Measurements from ENCODE around the gene ARSA. TPM values are rescaled to one million over a fixed set of nuclear protein-coding genes. Genes with fewer than 3 reads are reported as not detected.

ARSA gene
- total and polyA plus RNA-seq, 2 donors (not counting 3 experiments of a cell fraction or from before 2014, with no cell fraction given) = 22.3 to 33.6 TPM

DNA sequence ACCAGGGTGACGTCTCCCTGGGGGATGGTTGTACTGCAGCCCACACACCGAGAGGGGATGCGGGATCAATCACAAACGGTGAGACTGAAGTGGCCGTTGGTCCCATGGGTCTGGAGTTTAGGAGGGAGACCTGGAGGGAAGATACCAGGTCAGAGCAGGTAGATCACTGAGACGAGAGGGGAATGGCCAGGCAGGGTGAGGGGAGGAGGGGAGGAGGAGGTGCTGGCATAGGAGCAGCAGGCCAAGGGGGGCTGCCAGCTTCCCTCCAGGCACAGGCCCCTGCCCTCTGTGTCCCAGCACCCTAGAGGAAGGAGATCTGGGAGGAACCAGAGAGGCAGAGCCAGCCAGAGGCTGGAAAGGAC lies 20.3 kb downstream of the ARSA start:
- Histone ChIP-seq H3K79me2 (ENCODE audit: control insufficient read depth, insufficient read depth, low read length) (no peaks in the 10 kb centered on the region), H3K4me3 (replicated peaks in 1 of 3; ENCODE audit: insufficient read depth in 1 of 3, low read depth in 1 of 3, low read length in 3 of 3) (no peak overlapping the region), H3K9me1 (replicated peaks; ENCODE audit: control insufficient read depth, extremely low read depth, insufficient read depth, low read length) (no peaks in the 10 kb centered on the region), H3K27me3 (ENCODE audit: control insufficient read depth in 2 of 2, insufficient read depth in 2 of 2, low read length in 2 of 2) (peaks cover 18 to 26% of the 10 kb centered on the region in 2 experiments), H4K20me1 (replicated peaks; ENCODE audit: control insufficient read depth, extremely low read depth, insufficient read depth, low read length) (no peaks in the 10 kb centered on the region), H3K4me2 (ENCODE audit: insufficient read depth, low read length) (no peak overlapping the region), H2AFZ (ENCODE audit: low read depth, low read length) (no peak overlapping the region), H3K36me3 (ENCODE audit: control insufficient read depth in 2 of 2, extremely low read depth in 1 of 2, insufficient read depth in 2 of 2, low read length in 2 of 2) (no peaks in the 10 kb centered on the region), H3K4me1 (ENCODE audit: control insufficient read depth, extremely low read depth, insufficient read depth, low read length) (no peaks in the 10 kb centered on the region), H3K27ac (ENCODE audit: insufficient read depth, low read depth, low read length) (no peak overlapping the region), H3K9me3 (replicated peaks; ENCODE audit: control insufficient read depth, insufficient read depth, low read length) (no peaks in the 10 kb centered on the region), H3K9ac (replicated peaks; ENCODE audit: extremely low read depth, insufficient read depth, low read length) (no peak overlapping the region)
- no TSS peak for BruUV-seq (replicated peaks)
- ChIA-PET CTCF (interaction anchor here (3.0 kb wide), 1 partner anchor 13 kb away, joined by 18 read pairs; no protein-coding TSS in a partner anchor), POLR2A (no interaction called here)
- FAIRE-seq (no peak), DNase-seq (ENCODE audit: low read depth, low spot score) (no peak)
- TF ChIP-seq JUN (IDR thresholded peaks at IDR 0.05; ENCODE audit: borderline replicate concordance, insufficient read depth, insufficient read length, low read depth) (no peak), POLR2A (IDR thresholded peaks at IDR 0.05; ENCODE audit: low read depth, low read length) (no peak), EZH2 (IDR thresholded peaks at IDR 0.05; ENCODE audit: borderline replicate concordance, low read depth, low read length, severe bottlenecking) (no peak), POLR2AphosphoS5 (IDR thresholded peaks at IDR 0.05; ENCODE audit: insufficient read depth, low read depth, low read length) (no peak), MYC (IDR thresholded peaks at IDR 0.05; ENCODE audit: low read depth, low read length) (no peak), FOS (IDR thresholded peaks at IDR 0.05; ENCODE audit: borderline replicate concordance, insufficient read depth, low read length) (no peak), GATA2 (IDR thresholded peaks at IDR 0.05; ENCODE audit: insufficient read depth, insufficient read length, low read depth, low read length) (no peak)
- TF ChIP-seq, protein P1, sequence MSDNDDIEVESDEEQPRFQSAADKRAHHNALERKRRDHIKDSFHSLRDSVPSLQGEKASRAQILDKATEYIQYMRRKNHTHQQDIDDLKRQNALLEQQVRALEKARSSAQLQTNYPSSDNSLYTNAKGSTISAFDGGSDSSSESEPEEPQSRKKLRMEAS (IDR thresholded peaks at IDR 0.05; ENCODE audit: insufficient read depth, insufficient read length) = no peak
- TF ChIP-seq, protein P2, sequence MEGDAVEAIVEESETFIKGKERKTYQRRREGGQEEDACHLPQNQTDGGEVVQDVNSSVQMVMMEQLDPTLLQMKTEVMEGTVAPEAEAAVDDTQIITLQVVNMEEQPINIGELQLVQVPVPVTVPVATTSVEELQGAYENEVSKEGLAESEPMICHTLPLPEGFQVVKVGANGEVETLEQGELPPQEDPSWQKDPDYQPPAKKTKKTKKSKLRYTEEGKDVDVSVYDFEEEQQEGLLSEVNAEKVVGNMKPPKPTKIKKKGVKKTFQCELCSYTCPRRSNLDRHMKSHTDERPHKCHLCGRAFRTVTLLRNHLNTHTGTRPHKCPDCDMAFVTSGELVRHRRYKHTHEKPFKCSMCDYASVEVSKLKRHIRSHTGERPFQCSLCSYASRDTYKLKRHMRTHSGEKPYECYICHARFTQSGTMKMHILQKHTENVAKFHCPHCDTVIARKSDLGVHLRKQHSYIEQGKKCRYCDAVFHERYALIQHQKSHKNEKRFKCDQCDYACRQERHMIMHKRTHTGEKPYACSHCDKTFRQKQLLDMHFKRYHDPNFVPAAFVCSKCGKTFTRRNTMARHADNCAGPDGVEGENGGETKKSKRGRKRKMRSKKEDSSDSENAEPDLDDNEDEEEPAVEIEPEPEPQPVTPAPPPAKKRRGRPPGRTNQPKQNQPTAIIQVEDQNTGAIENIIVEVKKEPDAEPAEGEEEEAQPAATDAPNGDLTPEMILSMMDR (IDR thresholded peaks at IDR 0.05; ENCODE audit: extremely low read depth in 1 of 2, insufficient read depth in 1 of 2, low read depth in 1 of 2, low read length in 2 of 2) = no peak
- dilution Hi-C loops (cut with MboI; ENCODE audit: extremely low pct_ligation_motif_present, low sequenced_read_pairs) = no loop called here
- intact Hi-C loops (cut with micrococcal nuclease) = no loop called here
